B cell (primary cell): ENCODE results near the gene ZNF652. TPM values are rescaled to one million over a fixed set of nuclear protein-coding genes. Genes with fewer than 3 reads are reported as not detected.

ENCODE experiments used
- ATAC-seq: fragments of 200-7000 bp; cut with Tn5 transposase; one replicate; pipeline ENCODE4 v1.10.0; 2021; ENCODE audit warnings: low read depth, mild to moderate bottlenecking, moderate number of reproducible peaks, moderate library complexity
- CTCF ChIA-PET: fragments of 350-600 bp; sonication (Branson Sonifier 250); formaldehyde crosslinking; loops from one replicate; lab custom pipeline; 2021; ENCODE audit warnings: antibody characterized with exemption, inconsistent platforms; lab: Charles Lee
- POLR2A ChIA-PET: fragments of 350-600 bp; sonication (Branson Sonifier 250); formaldehyde crosslinking; loops from one replicate; lab custom pipeline; 2021; ENCODE audit warnings: antibody characterized with exemption; lab: Charles Lee
- DNase-seq: peaks from one replicate; pipeline ENCODE4 v3.0.0; 2013
- H2AFZ ChIP-seq: 2 replicates; pipeline ENCODE4 v1.6.1; 2012; ENCODE audit warnings: mild to moderate bottlenecking, low read depth, low read length; ENCODE audit not compliant: insufficient read depth, poor library complexity, severe bottlenecking
- H3K27ac ChIP-seq, 2 donors: 1 replicate in 1 of 2; 2 replicates in 1 of 2; pipeline ENCODE4 v1.5.1; 2012 to 2013; ENCODE audit warnings: low read length in 2 of 2, mild to moderate bottlenecking in 2 of 2, moderate library complexity in 1 of 2
- H3K27me3 ChIP-seq, 4 experiments: fragments of 200-600 bp in 1 of 4; sonication (generic) in 1 of 4; replicated peaks in 1 of 4; 1 replicate in 2 of 4; 2 replicates in 2 of 4; pipeline versions ENCODE4 v1.6.1 to v1.7.0; 2013 to 2016; ENCODE audit warnings: low read length in 3 of 4, mild to moderate bottlenecking in 2 of 4, mixed read lengths in 1 of 4, moderate library complexity in 1 of 4; ENCODE audit not compliant: insufficient read depth in 4 of 4, control insufficient read depth in 3 of 4; ENCODE audit errors: control extremely low read depth in 1 of 4
- H3K36me3 ChIP-seq, 2 experiments: replicated peaks in 1 of 2; 1 replicate in 1 of 2; 2 replicates in 1 of 2; pipeline versions ENCODE4 v1.6.1 to v1.7.1; 2013; ENCODE audit warnings: low read length in 1 of 2; ENCODE audit not compliant: insufficient read depth in 2 of 2, control insufficient read depth in 1 of 2; ENCODE audit errors: control extremely low read depth in 1 of 2, extremely low read depth in 1 of 2
- H3K4me1 ChIP-seq, 2 donors: fragments of 200-600 bp in 1 of 2; sonication (generic) in 1 of 2; 1 replicate in 1 of 2; 2 replicates in 1 of 2; pipeline versions ENCODE4 v1.5.1 to v1.6.1; 2013 to 2017; ENCODE audit warnings: low read length in 2 of 2; ENCODE audit not compliant: control insufficient read depth in 2 of 2, insufficient read depth in 2 of 2
- H3K4me2 ChIP-seq: replicated peaks from 2 replicates; pipeline ENCODE3; 2012; ENCODE audit warnings: mild to moderate bottlenecking, low read depth, low read length; ENCODE audit not compliant: poor library complexity, severe bottlenecking
- H3K4me3 ChIP-seq, 5 experiments: fragments of 200-600 bp in 1 of 5; sonication (generic) in 1 of 5; 1 replicate in 3 of 5; 2 replicates in 2 of 5; pipeline versions ENCODE4 v1.5.1 to v1.7.0; 2011 to 2016; ENCODE audit warnings: low read length in 4 of 5, mild to moderate bottlenecking in 4 of 5, low read depth in 2 of 5, control low read depth in 1 of 5, moderate library complexity in 1 of 5; ENCODE audit not compliant: insufficient read depth in 1 of 5; ENCODE audit errors: control extremely low read depth in 1 of 5, extremely low read depth in 1 of 5
- H3K79me2 ChIP-seq: fragments of 200-600 bp; sonication (generic); one replicate; pipeline ENCODE4 v1.6.0; 2016; ENCODE audit warnings: low read length; ENCODE audit not compliant: control insufficient read depth, insufficient read depth
- H3K9ac ChIP-seq: fragments of 200-600 bp; sonication (generic); 2 replicates; pipeline ENCODE4 v1.6.1; 2017; ENCODE audit warnings: mild to moderate bottlenecking, low read length, moderate library complexity
- H3K9me3 ChIP-seq, 3 donors: one replicate each; pipeline versions ENCODE4 v1.6.1 to v1.7.1; 2013; ENCODE audit warnings: low read length in 2 of 3; ENCODE audit not compliant: control insufficient read depth in 2 of 3, insufficient read depth in 1 of 3; ENCODE audit errors: control extremely low read depth in 1 of 3
- H4K20me1 ChIP-seq: 2 replicates; pipeline ENCODE4 v1.6.0; 2012; ENCODE audit warnings: mild to moderate bottlenecking, low read length; ENCODE audit not compliant: insufficient read depth, control insufficient read depth, poor library complexity, severe bottlenecking
- H3K27ac Mint-ChIP-seq: one replicate; pipeline ENCODE4 v1.8.0; 2021; ENCODE audit warnings: mixed read lengths
- H3K27me3 Mint-ChIP-seq: one replicate; pipeline ENCODE4 v1.8.0; 2021; ENCODE audit warnings: mixed read lengths
- H3K4me1 Mint-ChIP-seq: one replicate; pipeline ENCODE4 v1.8.0; 2021; ENCODE audit warnings: mixed read lengths
- H3K4me3 Mint-ChIP-seq: one replicate; pipeline ENCODE4 v1.8.0; 2021; ENCODE audit warnings: mixed read lengths
- H3K9me3 Mint-ChIP-seq: one replicate; pipeline ENCODE4 v1.8.0; 2022; ENCODE audit warnings: mixed read lengths; ENCODE audit not compliant: insufficient read depth
- CTCF ChIP-seq: fragments of 200-600 bp; IDR thresholded peaks from one replicate; pipeline ENCODE4 v1.8.0; 2022; ENCODE audit warnings: antibody characterized with exemption, mild to moderate bottlenecking
- EZH2 ChIP-seq: IDR thresholded peaks from 2 replicates; pipeline ENCODE4 v1.6.1; 2012; ENCODE audit warnings: borderline replicate concordance, low read depth, mild to moderate bottlenecking, moderate library complexity, low read length; ENCODE audit not compliant: insufficient read depth, poor library complexity, severe bottlenecking
- WGBS: methylation state at CpG from one replicate; pipeline ENCODE4 v1.1.5; 2013; ENCODE audit warnings: missing lambda C conversion rate; ENCODE audit not compliant: insufficient coverage; 5-methylcytosine and 5-hydroxymethylcytosine counted together
- intact Hi-C: fragments of 100-400 bp; cut with micrococcal nuclease; formaldehyde crosslinking; loops from one replicate; pipeline ENCODE4 v1.10.0; 2022
- polyA plus RNA-seq: library from polyadenylated mRNA; depleted of rRNA; stranded (reverse); fragments of >200 nt; gene quantifications from 2 replicates; pipeline ENCODE4 v1.2.3, GENCODE V29; 2012
- total RNA-seq, 2 donors: library from RNA; stranded (reverse); fragments of 120-200 nt in 1 of 2; gene quantifications; 1 replicate in 1 of 2; 2 replicates in 1 of 2; pipeline versions ENCODE4 v1.2.3 to v1.2.4, GENCODE V29; 2013 to 2022

The ZNF652 gene
- total and polyA plus RNA-seq, 2 donors (not counting 1 experiment from before 2014, with no cell fraction given), result 19.4 to 86.2 TPM

- ChIA-PET POLR2A (no interaction called here), CTCF (interaction anchor here (1.0 to 1.8 kb wide), 4 partner anchors 12 to 66 kb away, joined by 3 to 11 read pairs (median 7); no protein-coding TSS in a partner anchor)
- Histone ChIP-seq H3K9me3 (peaks cover 0 to 12% (median 2%) of the 10 kb centered on the region in 3 donors), H3K4me1 (peaks cover 26 to 39% of the 10 kb centered on the region in 2 donors), H2AFZ (no peak overlapping the region), H3K36me3 (no peaks in the 10 kb centered on the region), H4K20me1 (no peaks in the 10 kb centered on the region), H3K9ac (no peak overlapping the region), H3K4me3 (no peak overlapping the region), H3K79me2 (peaks cover 6% of the 10 kb centered on the region), H3K4me2 (peak overlapping the region; percentile 29), H3K27me3 (no peaks in the 10 kb centered on the region), H3K27ac (peak overlapping the region; percentile 2 to 36)
- H3K4me1 Mint-ChIP-seq, result peaks cover 50% of the 10 kb centered on the region
- H3K9me3 Mint-ChIP-seq, result no peaks in the 10 kb centered on the region
- no peak overlapping the region for H3K4me3 Mint-ChIP-seq
- ATAC-seq (no peak), DNase-seq (no peak)
- H3K27me3 Mint-ChIP-seq, result no peaks in the 10 kb centered on the region
- 100% methylated on average over 2 of the region's 5 CpGs for WGBS
- H3K27ac Mint-ChIP-seq, result peak overlapping the region; percentile 51
- intact Hi-C loops, result no loop called here
- no peak for TF ChIP-seq EZH2
- no peak for TF ChIP-seq CTCF
These were observed 19.7 kb upstream of the ZNF652 start for GRCh38 chr17:49381793-49382192.

- peaks cover 52% of the 10 kb centered on the region for H3K4me1 Mint-ChIP-seq
- H2AFZ ChIP-seq, result no peak overlapping the region
- intact Hi-C loops, result no loop called here
- no CpG with 5 or more reads among the region's 1 CpG for WGBS
- H3K4me3 ChIP-seq, result no peak overlapping the region
- H4K20me1 ChIP-seq, result no peaks in the 10 kb centered on the region
- no peaks in the 10 kb centered on the region for H3K36me3 ChIP-seq
- no peaks in the 10 kb centered on the region for H3K27me3 Mint-ChIP-seq
- ChIA-PET CTCF (interaction anchor here (1.0 to 1.8 kb wide), 5 partner anchors 10 to 66 kb away, joined by 3 to 11 read pairs (median 4); no protein-coding TSS in a partner anchor), POLR2A (no interaction called here)
- no peaks in the 10 kb centered on the region for H3K27me3 ChIP-seq
- H3K9ac ChIP-seq, result no peak overlapping the region
- DNase-seq, result no peak
- H3K27ac Mint-ChIP-seq, result peak overlapping the region; percentile 46
- no peak for ATAC-seq
- H3K4me1 ChIP-seq, result peaks cover 32 to 38% of the 10 kb centered on the region in 2 donors
- H3K4me2 ChIP-seq, result peak overlapping the region; percentile 29
- no peak overlapping the region for H3K4me3 Mint-ChIP-seq
- TF ChIP-seq EZH2, result no peak
- no peak for TF ChIP-seq CTCF
- peak overlapping the region; percentile 2 to 36 for H3K27ac ChIP-seq
- peaks cover 0 to 12% (median 2%) of the 10 kb centered on the region in 3 donors for H3K9me3 ChIP-seq
- no peaks in the 10 kb centered on the region for H3K9me3 Mint-ChIP-seq
- peaks cover 10% of the 10 kb centered on the region for H3K79me2 ChIP-seq
These were observed 19.0 kb upstream of the ZNF652 start for GRCh38 chr17:49381033-49381432.
